A549 (cell line): ENCODE results near the gene ATP7B. TPM values are rescaled to one million over a fixed set of nuclear protein-coding genes. Genes with fewer than 3 reads are reported as not detected.

Experiments used
- ATAC-seq, 2 experiments: fragments of 200-7000 bp in 1 of 2; fragments of >200 bp in 1 of 2; cut with Nextera tagmentation in 1 of 2; cut with Tn5 transposase in 1 of 2; 3 replicates each; pipeline versions ENCODE4 v1.8.0 to v1.9.1; 2018 to 2020; ENCODE audit warnings: mild to moderate bottlenecking in 1 of 2, moderate library complexity in 1 of 2
- CTCF ChIA-PET: fragments of 300-600 bp; sonication (Branson Sonifier 250); formaldehyde crosslinking; extraction: SDS; loops from one replicate; lab custom pipeline; 2021; ENCODE audit warnings: antibody characterized with exemption, inconsistent platforms; lab: Yijun Ruan, JAX
- POLR2A ChIA-PET: fragments of 350-600 bp; formaldehyde crosslinking; extraction: SDS; loops from one replicate; lab custom pipeline; 2021; ENCODE audit warnings: antibody characterized with exemption, inconsistent platforms; lab: Yijun Ruan, JAX
- DNase-seq, 2 experiments: peaks; one replicate each; pipeline versions ENCODE4 v3.0.0 to v3.0.0-alpha.2; 2011 to 2016; ENCODE audit warnings: low read depth in 1 of 2, low spot score in 1 of 2
- FAIRE-seq: peaks from 2 replicates; lab custom pipeline; 2011; peaks lifted over from hg19 to GRCh38; lab: Jason Lieb, UNC
- H3K27ac ChIP-seq, 2 experiments: fragments of >200 bp; sonication (Bioruptor Twin); formaldehyde crosslinking; 3 replicates each; pipeline ENCODE4 v1.5.1; 2016 to 2017
- H3K4me1 ChIP-seq: fragments of >200 bp; sonication (Bioruptor Twin); formaldehyde crosslinking; 3 replicates; pipeline ENCODE4 v1.6.1; 2016
- H3K4me2 ChIP-seq: fragments of >200 bp; sonication (Bioruptor Twin); formaldehyde crosslinking; 3 replicates; pipeline ENCODE4 v1.6.1; 2016
- H3K4me3 ChIP-seq: fragments of >200 bp; sonication (Bioruptor Twin); formaldehyde crosslinking; 3 replicates; pipeline ENCODE4 v1.5.1; 2016
- H3K9me3 ChIP-seq: fragments of >200 bp; sonication (Bioruptor Twin); formaldehyde crosslinking; 3 replicates; pipeline ENCODE4 v1.6.1; 2016
- BCL3 ChIP-seq: fragments of >200 bp; sonication (Bioruptor Twin); formaldehyde crosslinking; IDR thresholded peaks from 3 replicates; pipeline ENCODE4 v1.6.1; 2016
- CBX2 ChIP-seq: fragments of 200-600 bp; sonication (generic); IDR thresholded peaks from 2 replicates; pipeline ENCODE4 v1.6.1; 2016; ENCODE audit warnings: low read depth, mild to moderate bottlenecking, borderline replicate concordance
- CHD2 ChIP-seq: fragments of 150-350 bp; IDR thresholded peaks from 2 replicates; pipeline ENCODE4 v1.6.1; 2014; ENCODE audit warnings: low read length; ENCODE audit not compliant: partially characterized antibody
- CHD4 ChIP-seq: fragments of 200-600 bp; sonication (generic); IDR thresholded peaks from 2 replicates; pipeline ENCODE4 v1.6.1; 2016; ENCODE audit warnings: antibody characterized with exemption, mild to moderate bottlenecking, borderline replicate concordance
- CTCF ChIP-seq: fragments of >200 bp; sonication (Bioruptor Twin); formaldehyde crosslinking; IDR thresholded peaks from 3 replicates; pipeline ENCODE4 v1.5.1; 2016
- EHF ChIP-seq: fragments of 250-450 bp; sonication (Bioruptor Pico); IDR thresholded peaks from 2 replicates; pipeline ENCODE4 v1.5.0; 2020; ENCODE audit warnings: mild to moderate bottlenecking
- EHMT2 ChIP-seq: fragments of 200-600 bp; sonication (generic); IDR thresholded peaks from 2 replicates; pipeline ENCODE4 v1.6.1; 2016; ENCODE audit warnings: antibody characterized with exemption, low read depth, mild to moderate bottlenecking, moderate library complexity
- EP300 ChIP-seq, 2 experiments: fragments of >200 bp; sonication (Bioruptor Twin); formaldehyde crosslinking; IDR thresholded peaks; 2 replicates in 1 of 2; 3 replicates in 1 of 2; pipeline ENCODE4 v1.6.1; 2016 to 2017
- FOXS1 ChIP-seq: fragments of 250-450 bp; sonication (Bioruptor Pico); IDR thresholded peaks from 2 replicates; pipeline ENCODE4 v1.5.0; 2020; ENCODE audit warnings: mild to moderate bottlenecking, moderate library complexity
- GATA3 ChIP-seq: IDR thresholded peaks from 2 replicates; pipeline ENCODE4 v1.6.1; 2012; ENCODE audit warnings: borderline replicate concordance
- HES2 ChIP-seq: fragments of >200 bp; sonication (Bioruptor Twin); formaldehyde crosslinking; IDR thresholded peaks from 2 replicates; pipeline ENCODE4 v1.6.1; 2016
- HEYL ChIP-seq: fragments of 250-450 bp; sonication (Bioruptor Pico); IDR thresholded peaks from 2 replicates; pipeline ENCODE4 v1.8.0; 2021; ENCODE audit warnings: mild to moderate bottlenecking, moderate library complexity
- HOXA7 ChIP-seq: fragments of 250-450 bp; sonication (Bioruptor Pico); IDR thresholded peaks from 2 replicates; pipeline ENCODE4 v1.5.0; 2020; ENCODE audit warnings: mild to moderate bottlenecking, moderate library complexity
- JUNB ChIP-seq: fragments of >200 bp; sonication (Bioruptor Twin); formaldehyde crosslinking; IDR thresholded peaks from 2 replicates; pipeline ENCODE4 v1.6.1; 2016
- KDM1A ChIP-seq: fragments of 200-600 bp; sonication (generic); IDR thresholded peaks from 2 replicates; pipeline ENCODE4 v1.6.1; 2016; ENCODE audit warnings: low read depth, mild to moderate bottlenecking
- KDM5A ChIP-seq: fragments of 200-600 bp; sonication (generic); IDR thresholded peaks from 2 replicates; pipeline ENCODE4 v1.6.1; 2016; ENCODE audit warnings: antibody characterized with exemption, mild to moderate bottlenecking
- MAX ChIP-seq: IDR thresholded peaks from 2 replicates; pipeline ENCODE4 v1.6.1; 2012
- MAZ ChIP-seq: fragments of 150-350 bp; IDR thresholded peaks from 2 replicates; pipeline ENCODE4 v1.6.1; 2014; ENCODE audit warnings: antibody characterized with exemption, low read depth, low read length, borderline replicate concordance
- MYC ChIP-seq: IDR thresholded peaks from 2 replicates; pipeline ENCODE4 v1.6.1; 2012; ENCODE audit warnings: mild to moderate bottlenecking, inconsistent platforms, low read length, improper control_type of control experiment, borderline replicate concordance
- NFE2L2 ChIP-seq: fragments of 150-350 bp; conservative IDR thresholded peaks from 2 replicates; pipeline ENCODE4 v1.6.1; 2014; ENCODE audit warnings: low read length
- NR3C1 ChIP-seq: fragments of >200 bp; sonication (Bioruptor Twin); formaldehyde crosslinking; IDR thresholded peaks from 3 replicates; pipeline ENCODE4 v1.6.1; 2017
- PHF8 ChIP-seq: fragments of 200-600 bp; sonication (generic); IDR thresholded peaks from 2 replicates; pipeline ENCODE4 v1.6.1; 2016; ENCODE audit warnings: low read depth, mild to moderate bottlenecking, antibody characterized with exemption, moderate library complexity, borderline replicate concordance
- POLR2A ChIP-seq: IDR thresholded peaks from 2 replicates; pipeline ENCODE4 v1.6.1; 2012; ENCODE audit warnings: mild to moderate bottlenecking, low read length
- POLR2AphosphoS2 ChIP-seq: conservative IDR thresholded peaks from 2 replicates; pipeline ENCODE4 v1.6.1; 2012; ENCODE audit warnings: low read length, improper control_type of control experiment, inconsistent platforms
- RCOR1 ChIP-seq: fragments of 150-350 bp; IDR thresholded peaks from 2 replicates; pipeline ENCODE4 v1.6.1; 2014; ENCODE audit warnings: antibody characterized with exemption, low read length, low read depth
- SMC3 ChIP-seq: fragments of >200 bp; sonication (Bioruptor Twin); formaldehyde crosslinking; IDR thresholded peaks from 3 replicates; pipeline ENCODE4 v1.6.1; 2018; ENCODE audit warnings: inconsistent platforms
- SREBF2 ChIP-seq: fragments of 450-650 bp; IDR thresholded peaks from 2 replicates; pipeline ENCODE4 v1.6.1; 2014; ENCODE audit warnings: mild to moderate bottlenecking, moderate library complexity
- TP53 ChIP-seq: fragments of 250-450 bp; sonication (Bioruptor Pico); IDR thresholded peaks from 2 replicates; pipeline ENCODE4 v1.5.0; 2021; ENCODE audit warnings: mild to moderate bottlenecking, moderate library complexity
- ZNF302 ChIP-seq: fragments of 250-450 bp; sonication (Bioruptor Pico); IDR thresholded peaks from 2 replicates; pipeline ENCODE4 v1.9.0; 2021; ENCODE audit warnings: inconsistent platforms, mild to moderate bottlenecking, moderate library complexity
- WGBS: methylation state at CpG from one replicate; pipeline ENCODE4 v1.1.6; 2017; ENCODE audit errors: missing lambda C conversion rate; 5-methylcytosine and 5-hydroxymethylcytosine counted together
- polyA plus RNA-seq, 4 experiments: library from polyadenylated mRNA; depleted of rRNA in 3 of 4; stranded (reverse); fragments of >200 nt; fragmentation: RNase III in 1 of 4; extraction: RNeasy Plus Mini Kit Qiagen cat#74134 plus additional on column Dnase treatment in 1 of 4; gene quantifications; 2 replicates in 3 of 4; 3 replicates in 1 of 4; pipeline ENCODE4 v1.2.3, GENCODE V29; 2011 to 2017

Gene ATP7B
- polyA plus RNA-seq, 2 of the 4 experiments (the other 2 are of a cell fraction) = 2.8 to 3.9 TPM

- FAIRE-seq (no peak), DNase-seq (no peak), ATAC-seq (no peak)
- ChIA-PET POLR2A (no interaction called here), CTCF (no interaction called here)
- no peaks in the 10 kb centered on the region for H3K9me3 ChIP-seq
- no peak for TF ChIP-seq EP300 (IDR thresholded peaks at IDR 0.05)
- TF ChIP-seq HEYL = no peak
- no peak for TF ChIP-seq HES2
- TF ChIP-seq SREBF2 = no peak
- TF ChIP-seq CHD2 = no peak
- TF ChIP-seq RCOR1 = no peak
- no peak for TF ChIP-seq BCL3
- TF ChIP-seq MYC = no peak
- no peak for TF ChIP-seq MAZ
- no peak for TF ChIP-seq ZNF302
- no peak for TF ChIP-seq JUNB
- no peak for TF ChIP-seq KDM1A
- no peak for TF ChIP-seq HOXA7 (CRISPR knock-in tag)
- TF ChIP-seq KDM5A = no peak
- no peak for TF ChIP-seq NR3C1
- no peak for TF ChIP-seq CBX2
- TF ChIP-seq NFE2L2 = no peak
- TF ChIP-seq EHMT2 = no peak
- no peak for TF ChIP-seq CTCF
- no peak for TF ChIP-seq EHF (CRISPR knock-in tag)
- no peak within 1 kb of the TSS for H3K4me3 ChIP-seq
- no peaks in the 10 kb centered on the region for H3K4me1 ChIP-seq
- 91% methylated on average over 3 of the region's 3 CpGs for WGBS
- no peak within 1 kb of the TSS for H3K27ac ChIP-seq
- no peak within 1 kb of the TSS for H3K4me2 ChIP-seq
Measured at GRCh38 chr13:52024481-52024880, 13.2 kb upstream of the ATP7B start, which contains the start of gene UTP14C. Gene UTP14C, plus strand, starts transcription at chr13:52024691. Its CDS starts 4,114 bp downstream, at chr13:52028805.

- TF ChIP-seq JUNB = no peak
- no peak for TF ChIP-seq FOXS1
- no peak for TF ChIP-seq MAX
- TF ChIP-seq POLR2AphosphoS2 = no peak
- no peak for TF ChIP-seq GATA3
- TF ChIP-seq TP53 (CRISPR knock-in tag) = no peak
- no peak for TF ChIP-seq POLR2A
- no peak for TF ChIP-seq SMC3
- TF ChIP-seq CBX2 = no peak
- no peak for TF ChIP-seq CHD4
- TF ChIP-seq PHF8 = no peak
- H3K27ac ChIP-seq = no peak overlapping the region
- no peaks in the 10 kb centered on the region for H3K4me1 ChIP-seq
- no peak overlapping the region for H3K4me3 ChIP-seq
- FAIRE-seq (no peak), DNase-seq (no peak), ATAC-seq (no peak)
- no peaks in the 10 kb centered on the region for H3K9me3 ChIP-seq
- WGBS = 95% methylated on average over 2 of the region's 2 CpGs
- no peak overlapping the region for H3K4me2 ChIP-seq
- ChIA-PET CTCF (no interaction called here), POLR2A (no interaction called here)
Measured at GRCh38 chr13:52022356-52022755, 11.1 kb upstream of the ATP7B start.
